Liver (tissue), 9 donors: ENCODE measurements around the gene ARHGAP6. TPM values are rescaled to one million over a fixed set of nuclear protein-coding genes. Genes with fewer than 3 reads are reported as not detected.

ENCODE experiments used
- DNase-seq: peaks from one replicate; pipeline ENCODE4 v3.0.0-alpha.2; 2017; ENCODE audit warnings: low spot score
- H3K27ac ChIP-seq, 2 donors: one replicate each; pipeline ENCODE4 v1.7.0; 2013; ENCODE audit warnings: inconsistent platforms in 2 of 2, low read length in 2 of 2, control low read depth in 1 of 2, low read depth in 1 of 2, mild to moderate bottlenecking in 1 of 2
- H3K27me3 ChIP-seq, 4 donors: one replicate each; pipeline versions ENCODE4 v1.6.1 to v1.7.0; 2013; ENCODE audit warnings: low read length in 3 of 4, inconsistent platforms in 1 of 4, mild to moderate bottlenecking in 1 of 4, moderate library complexity in 1 of 4; ENCODE audit not compliant: control insufficient read depth in 4 of 4, insufficient read depth in 4 of 4
- H3K36me3 ChIP-seq, 4 donors: one replicate each; pipeline versions ENCODE4 v1.6.1 to v1.7.0; 2013; ENCODE audit warnings: low read length in 3 of 4, mild to moderate bottlenecking in 3 of 4, low read depth in 1 of 4, moderate library complexity in 1 of 4; ENCODE audit not compliant: control insufficient read depth in 4 of 4, insufficient read depth in 3 of 4
- H3K4me1 ChIP-seq, 4 donors: one replicate each; pipeline versions ENCODE4 v1.6.1 to v1.7.0; 2013; ENCODE audit warnings: low read length in 3 of 4, mild to moderate bottlenecking in 3 of 4, moderate library complexity in 1 of 4; ENCODE audit not compliant: control insufficient read depth in 4 of 4, insufficient read depth in 4 of 4
- H3K4me3 ChIP-seq, 3 donors: one replicate each; pipeline versions ENCODE4 v1.6.1 to v1.7.0; 2013; ENCODE audit warnings: low read length in 3 of 3, control low read depth in 1 of 3, low read depth in 1 of 3, mild to moderate bottlenecking in 1 of 3
- H3K9ac ChIP-seq, 2 donors: one replicate each; pipeline ENCODE4 v1.7.0; 2013; ENCODE audit warnings: low read length in 2 of 2, mild to moderate bottlenecking in 2 of 2, moderate library complexity in 2 of 2, control low read depth in 1 of 2, low read depth in 1 of 2
- H3K9me3 ChIP-seq, 4 donors: one replicate each; pipeline versions ENCODE4 v1.6.1 to v1.7.0; 2013; ENCODE audit warnings: low read length in 3 of 4; ENCODE audit not compliant: control insufficient read depth in 4 of 4
- CTCF ChIP-seq: fragments of 150-350 bp; IDR thresholded peaks from 2 replicates; pipeline ENCODE4 v1.5.1; 2017; ENCODE audit warnings: improper control_type of control experiment, low read depth, low read length; ENCODE audit not compliant: missing input control
- EGR1 ChIP-seq, 2 donors: IDR thresholded peaks; 2 replicates each; pipeline ENCODE4 v1.6.1; 2016 to 2018; ENCODE audit warnings: antibody characterized with exemption in 2 of 2, low read depth in 2 of 2
- FOXA1 ChIP-seq: IDR thresholded peaks from 2 replicates; pipeline ENCODE4 v1.6.1; 2016; ENCODE audit warnings: antibody characterized with exemption
- FOXA2 ChIP-seq: IDR thresholded peaks from 2 replicates; pipeline ENCODE4 v1.6.1; 2016; ENCODE audit warnings: antibody characterized with exemption
- GABPA ChIP-seq, 2 donors: IDR thresholded peaks in 1 of 2; conservative IDR thresholded peaks in 1 of 2; 2 replicates each; pipeline ENCODE4 v1.6.1; 2016; ENCODE audit warnings: antibody characterized with exemption in 2 of 2, mild to moderate bottlenecking in 1 of 2, moderate library complexity in 1 of 2
- HNF4A ChIP-seq, 2 donors: conservative IDR thresholded peaks; 2 replicates each; pipeline ENCODE4 v1.6.1; 2016; ENCODE audit warnings: antibody characterized with exemption in 2 of 2, mild to moderate bottlenecking in 2 of 2
- HNF4G ChIP-seq: IDR thresholded peaks from 2 replicates; pipeline ENCODE4 v1.6.1; 2016; ENCODE audit warnings: antibody characterized with exemption
- JUND ChIP-seq, 2 donors: IDR thresholded peaks; 2 replicates each; pipeline ENCODE4 v1.6.1; 2016; ENCODE audit warnings: antibody characterized with exemption in 2 of 2
- MAX ChIP-seq: IDR thresholded peaks from 2 replicates; pipeline ENCODE4 v1.6.1; 2016; ENCODE audit warnings: antibody characterized with exemption
- NR2F2 ChIP-seq: IDR thresholded peaks from 2 replicates; pipeline ENCODE4 v1.6.1; 2016; ENCODE audit warnings: antibody characterized with exemption
- RAD21 ChIP-seq, 2 donors: IDR thresholded peaks; 2 replicates each; pipeline ENCODE4 v1.6.1; 2016; ENCODE audit warnings: antibody characterized with exemption in 2 of 2, mild to moderate bottlenecking in 2 of 2
- REST ChIP-seq: IDR thresholded peaks from 2 replicates; pipeline ENCODE4 v1.6.1; 2016; ENCODE audit warnings: antibody characterized with exemption, mild to moderate bottlenecking
- RXRA ChIP-seq, 2 donors: IDR thresholded peaks; 2 replicates each; pipeline ENCODE4 v1.6.1; 2017 to 2018; ENCODE audit warnings: antibody characterized with exemption in 2 of 2, mild to moderate bottlenecking in 1 of 2
- SP1 ChIP-seq: IDR thresholded peaks from 2 replicates; pipeline ENCODE4 v1.6.1; 2018; ENCODE audit warnings: antibody characterized with exemption, mild to moderate bottlenecking
- TAF1 ChIP-seq: conservative IDR thresholded peaks from 2 replicates; pipeline ENCODE4 v1.6.1; 2016; ENCODE audit warnings: antibody characterized with exemption, mild to moderate bottlenecking
- YY1 ChIP-seq: IDR thresholded peaks from 2 replicates; pipeline ENCODE4 v1.6.1; 2016; ENCODE audit warnings: antibody characterized with exemption, mild to moderate bottlenecking
- polyA plus RNA-seq, 2 donors: library from polyadenylated mRNA; stranded (reverse) in 1 of 2; unstranded in 1 of 2; fragments of 200-250 nt in 1 of 2; fragments of >200 nt in 1 of 2; fragmentation: Nextera tagmentation in 1 of 2; extraction: Ambion mirVana in 1 of 2; gene quantifications; one replicate each; pipeline versions ENCODE4 v1.2.1 to v1.2.3, GENCODE V29; 2013 to 2015
- total RNA-seq, 2 donors: library from RNA; depleted of rRNA; stranded (reverse); fragments of >200 nt; gene quantifications; one replicate each; pipeline ENCODE4 v1.2.3, GENCODE V29; 2014
- TF ChIP-seq, protein P1 (sequence below): IDR thresholded peaks from 2 replicates; pipeline ENCODE4 v1.6.1; 2016; ENCODE audit warnings: antibody characterized with exemption
- TF ChIP-seq, protein P2 (sequence below): IDR thresholded peaks from 2 replicates; pipeline ENCODE4 v1.6.1; 2016; ENCODE audit warnings: antibody characterized with exemption
- donor health status: healthy.
- donor health status: healthy.
- donor health status: healthy.
- donor health status: healthy.
- donor health status: healthy.

The ARHGAP6 gene
- total and polyA plus RNA-seq, 4 donors: 0.10 to 2.2 (median 0.65) TPM

DNA sequence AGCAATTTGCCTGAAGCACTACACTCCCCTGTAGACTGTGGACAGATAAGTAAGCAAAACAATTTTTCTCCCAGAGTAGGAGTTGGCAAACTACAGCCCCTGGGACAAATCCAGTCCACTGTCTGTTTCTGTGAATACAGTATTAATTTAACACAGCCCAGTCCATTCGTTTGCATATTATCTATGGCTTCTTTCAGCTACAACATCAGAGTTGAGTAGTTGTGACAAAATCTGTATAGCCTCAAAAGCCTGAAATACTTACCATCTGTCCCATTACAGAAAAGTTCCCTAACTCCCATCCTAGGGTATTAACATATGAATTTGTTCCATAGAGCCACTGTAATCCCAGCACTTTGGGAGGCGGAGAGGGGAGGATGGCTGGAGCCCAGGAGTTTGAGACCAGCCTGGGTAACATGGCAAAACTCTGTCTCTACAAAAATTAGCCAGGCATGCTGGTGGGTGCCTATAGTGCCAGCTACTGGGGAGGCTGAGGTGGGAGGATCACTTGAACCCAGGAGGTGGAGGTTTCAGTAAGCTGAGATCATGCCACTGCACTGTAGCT lies 319.5 kb downstream of the ARHGAP6 start (continued):
- TF ChIP-seq, protein P1, sequence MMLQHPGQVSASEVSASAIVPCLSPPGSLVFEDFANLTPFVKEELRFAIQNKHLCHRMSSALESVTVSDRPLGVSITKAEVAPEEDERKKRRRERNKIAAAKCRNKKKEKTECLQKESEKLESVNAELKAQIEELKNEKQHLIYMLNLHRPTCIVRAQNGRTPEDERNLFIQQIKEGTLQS: no peak

- no peaks in the 10 kb centered on the region for H3K9me3 ChIP-seq
- no peak overlapping the region for H3K27ac ChIP-seq
- no peaks in the 10 kb centered on the region for H3K36me3 ChIP-seq
- no peak overlapping the region for H3K4me3 ChIP-seq
- H3K4me1 ChIP-seq: peaks cover 0 to 12% (median 9%) of the 10 kb centered on the region in 4 donors
- no peak for TF ChIP-seq HNF4A (conservative IDR thresholded peaks at IDR 0.05)
- TF ChIP-seq FOXA2: no peak
- TF ChIP-seq EGR1 (IDR thresholded peaks at IDR 0.05; ENCODE audit: low read depth in 2 of 2): no peak
- TF ChIP-seq TAF1: no peak
- TF ChIP-seq CTCF: no peak
- no peak for TF ChIP-seq MAX
- no peak for TF ChIP-seq HNF4G
- TF ChIP-seq GABPA (IDR thresholded peaks at IDR 0.05 in 1 of 2, conservative IDR thresholded peaks at IDR 0.05 in 1 of 2): no peak
- no peak for TF ChIP-seq FOXA1
- TF ChIP-seq, protein P2, sequence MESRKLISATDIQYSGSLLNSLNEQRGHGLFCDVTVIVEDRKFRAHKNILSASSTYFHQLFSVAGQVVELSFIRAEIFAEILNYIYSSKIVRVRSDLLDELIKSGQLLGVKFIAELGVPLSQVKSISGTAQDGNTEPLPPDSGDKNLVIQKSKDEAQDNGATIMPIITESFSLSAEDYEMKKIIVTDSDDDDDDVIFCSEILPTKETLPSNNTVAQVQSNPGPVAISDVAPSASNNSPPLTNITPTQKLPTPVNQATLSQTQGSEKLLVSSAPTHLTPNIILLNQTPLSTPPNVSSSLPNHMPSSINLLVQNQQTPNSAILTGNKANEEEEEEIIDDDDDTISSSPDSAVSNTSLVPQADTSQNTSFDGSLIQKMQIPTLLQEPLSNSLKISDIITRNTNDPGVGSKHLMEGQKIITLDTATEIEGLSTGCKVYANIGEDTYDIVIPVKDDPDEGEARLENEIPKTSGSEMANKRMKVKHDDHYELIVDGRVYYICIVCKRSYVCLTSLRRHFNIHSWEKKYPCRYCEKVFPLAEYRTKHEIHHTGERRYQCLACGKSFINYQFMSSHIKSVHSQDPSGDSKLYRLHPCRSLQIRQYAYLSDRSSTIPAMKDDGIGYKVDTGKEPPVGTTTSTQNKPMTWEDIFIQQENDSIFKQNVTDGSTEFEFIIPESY: no peak
- TF ChIP-seq RXRA (IDR thresholded peaks at IDR 0.05): no peak
- TF ChIP-seq RAD21 (IDR thresholded peaks at IDR 0.05): no peak
- TF ChIP-seq NR2F2: no peak
- TF ChIP-seq SP1: no peak
- TF ChIP-seq YY1: no peak
- TF ChIP-seq JUND (IDR thresholded peaks at IDR 0.05): no peak
- no peak for TF ChIP-seq REST
- TF ChIP-seq, protein P1: no peak
- H3K27me3 ChIP-seq: no peaks in the 10 kb centered on the region
- no peak overlapping the region for H3K9ac ChIP-seq
- DNase-seq: no peak
Measured at GRCh38 chrX:11342673-11343072, 323.0 kb downstream of the ARHGAP6 start.
